HG03064 (cell line): Measurements from ENCODE around the gene EXOC6.
A peak's percentile ranks its signal among the peaks of the same experiment; 100 is the strongest.

Experiments
- ATAC-seq: cut with Tn5 transposase; IDR thresholded peaks from one replicate; pipeline ENCODE4 v1.9.1; 2021; ENCODE audit warnings: low read depth; ENCODE audit not compliant: unreplicated experiment

EXOC6 gene

DNA sequence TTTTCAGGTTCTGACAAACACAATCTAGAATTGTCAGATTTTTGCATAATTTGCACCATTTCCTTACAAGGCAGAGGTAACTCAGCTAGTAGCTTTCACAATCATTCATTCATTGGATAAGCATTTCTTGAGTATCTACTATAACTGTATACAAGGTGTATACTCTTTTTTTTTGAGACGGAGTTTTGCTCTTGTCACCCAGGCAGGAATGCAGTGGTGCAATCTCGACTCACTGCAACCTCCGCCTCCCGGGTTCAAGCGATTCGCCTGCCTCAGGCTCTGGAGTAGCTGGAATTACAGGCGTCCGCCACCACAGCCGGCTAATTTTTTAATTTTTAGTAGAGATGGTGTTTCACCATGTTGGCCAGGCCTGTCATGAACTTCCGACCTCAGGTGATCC is 16.2 kb upstream of the EXOC6 start:
- no peak for ATAC-seq

- no peak for ATAC-seq
Measured at GRCh38 chr10:92832998-92833650, 15.2 kb upstream of the EXOC6 start.

- ATAC-seq = no peak
Measured at GRCh38 chr10:92834331-92834730, 14.0 kb upstream of the EXOC6 start.

DNA sequence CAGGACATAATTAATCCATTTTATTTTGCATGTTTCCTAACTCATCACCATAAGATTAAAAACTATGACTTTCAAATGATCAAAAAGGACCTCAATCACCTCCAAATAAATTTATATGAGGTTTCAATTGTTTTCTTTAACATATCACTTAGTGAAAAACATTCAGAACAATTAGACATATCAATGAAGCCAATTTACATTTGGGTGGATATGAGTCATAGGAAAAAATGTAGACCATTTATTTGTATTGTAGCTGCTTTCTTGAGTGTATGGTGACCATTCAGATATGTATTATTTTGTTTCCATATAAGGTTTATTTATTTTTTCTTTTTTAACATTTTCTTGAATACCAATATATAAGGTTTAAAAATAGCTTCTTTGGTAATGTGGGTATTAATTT is 13.3 kb upstream of the EXOC6 start:
- no peak for ATAC-seq

DNA sequence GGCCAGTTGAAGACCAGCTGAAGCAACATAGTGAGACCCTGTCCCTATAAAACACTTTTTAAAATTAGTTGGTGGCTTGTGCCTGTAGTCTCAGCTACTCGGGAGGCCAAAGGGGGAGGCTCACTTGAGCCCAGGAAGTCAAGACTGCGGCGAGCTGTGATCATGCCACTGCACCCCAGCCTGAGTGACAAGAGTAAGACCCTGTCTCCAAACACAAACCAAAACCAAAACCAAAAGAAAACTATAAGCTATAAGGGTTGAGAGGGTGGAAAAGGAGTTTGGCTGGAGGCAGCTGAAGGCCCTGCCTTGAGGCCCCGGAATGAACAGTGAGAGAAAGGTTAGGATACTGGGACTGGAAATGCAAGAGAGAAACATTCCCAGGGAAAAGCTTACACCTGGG is 10.9 kb upstream of the EXOC6 start:
- ATAC-seq = no peak

DNA sequence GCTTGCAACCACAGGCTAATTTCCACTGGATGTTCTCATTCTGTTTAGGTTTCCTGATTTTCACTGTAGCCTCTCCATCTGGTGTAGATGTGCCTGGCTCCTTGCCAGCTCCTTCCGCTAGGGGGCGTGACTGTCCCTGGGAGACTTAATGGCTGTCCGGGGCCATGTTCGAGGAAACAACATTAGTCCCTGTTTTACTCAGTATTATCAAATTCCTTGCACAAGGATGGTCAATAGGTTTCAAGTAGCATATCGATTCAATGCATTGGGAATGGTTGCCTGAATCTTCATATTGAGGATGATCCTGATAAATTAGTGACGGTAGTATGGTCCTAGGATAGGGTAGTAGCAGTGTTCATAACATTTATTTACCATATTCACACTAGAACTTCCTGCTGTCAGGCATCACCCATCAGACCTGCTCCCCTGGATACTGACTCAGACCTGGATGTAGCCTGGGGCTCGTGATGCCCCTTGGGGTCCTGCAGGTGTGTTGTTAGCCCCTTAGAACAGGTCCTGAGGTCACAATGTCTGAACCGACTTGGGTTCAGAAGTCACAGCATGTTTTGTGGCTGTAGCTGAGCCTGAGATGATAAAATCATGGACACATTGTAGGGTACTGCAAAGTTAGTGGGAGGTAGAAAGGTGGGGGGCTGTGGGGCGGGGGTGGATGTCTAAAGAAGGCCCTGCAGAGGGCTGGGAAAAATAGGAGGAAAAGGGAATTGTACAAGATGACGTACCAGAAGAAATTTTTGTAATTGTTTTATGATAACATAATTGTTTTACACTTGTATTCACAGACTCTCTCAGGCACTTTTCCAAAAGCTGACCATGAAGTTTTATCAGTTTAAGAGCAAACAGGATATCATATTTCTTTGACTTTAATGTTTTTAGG is 8.9 kb upstream of the EXOC6 start:
- ATAC-seq = no peak

DNA sequence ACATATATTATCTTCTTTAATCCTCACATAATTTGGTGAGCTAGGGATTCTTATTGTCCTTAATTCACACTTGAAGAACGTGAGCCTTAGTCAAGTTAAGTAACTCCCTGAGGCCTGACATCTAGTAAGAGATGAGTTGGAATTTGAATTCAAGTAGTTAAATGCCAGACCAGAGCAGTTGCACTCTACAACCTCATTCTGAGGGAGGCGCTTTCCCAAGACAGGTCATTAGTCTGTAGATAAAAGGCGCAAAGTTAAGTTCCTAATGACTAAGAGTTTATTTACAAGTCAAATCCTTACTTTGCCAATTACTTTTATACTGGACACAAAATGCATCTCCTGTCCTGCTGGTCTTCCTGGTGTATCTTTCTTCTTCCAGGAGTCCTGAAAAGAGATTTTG is 3.6 kb upstream of the EXOC6 start:
- ATAC-seq = no peak

- ATAC-seq = no peak
Measured at GRCh38 chr10:92845921-92846320, 2.4 kb upstream of the EXOC6 start.

GRCh38 chr10:92846344-92846743 is 2.0 kb upstream of the EXOC6 start:
- no peak for ATAC-seq

DNA sequence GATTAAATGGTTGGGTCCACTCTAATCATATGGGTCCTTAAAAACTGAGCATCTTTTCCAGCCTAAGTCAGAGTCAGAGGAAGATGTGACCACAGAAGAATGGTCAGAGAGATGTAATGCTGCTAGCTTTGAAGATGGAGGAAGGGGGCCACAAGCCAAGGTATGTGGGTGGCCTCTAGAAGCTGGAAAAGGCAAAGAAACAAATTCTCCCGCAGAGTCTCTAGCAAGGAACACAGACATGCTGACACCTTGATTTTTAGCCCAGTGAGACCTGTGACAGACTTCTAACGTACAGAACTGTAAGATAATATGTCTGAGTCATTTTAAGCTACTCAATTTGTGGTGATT is 1.5 kb upstream of the EXOC6 start:
- ATAC-seq = no peak

DNA sequence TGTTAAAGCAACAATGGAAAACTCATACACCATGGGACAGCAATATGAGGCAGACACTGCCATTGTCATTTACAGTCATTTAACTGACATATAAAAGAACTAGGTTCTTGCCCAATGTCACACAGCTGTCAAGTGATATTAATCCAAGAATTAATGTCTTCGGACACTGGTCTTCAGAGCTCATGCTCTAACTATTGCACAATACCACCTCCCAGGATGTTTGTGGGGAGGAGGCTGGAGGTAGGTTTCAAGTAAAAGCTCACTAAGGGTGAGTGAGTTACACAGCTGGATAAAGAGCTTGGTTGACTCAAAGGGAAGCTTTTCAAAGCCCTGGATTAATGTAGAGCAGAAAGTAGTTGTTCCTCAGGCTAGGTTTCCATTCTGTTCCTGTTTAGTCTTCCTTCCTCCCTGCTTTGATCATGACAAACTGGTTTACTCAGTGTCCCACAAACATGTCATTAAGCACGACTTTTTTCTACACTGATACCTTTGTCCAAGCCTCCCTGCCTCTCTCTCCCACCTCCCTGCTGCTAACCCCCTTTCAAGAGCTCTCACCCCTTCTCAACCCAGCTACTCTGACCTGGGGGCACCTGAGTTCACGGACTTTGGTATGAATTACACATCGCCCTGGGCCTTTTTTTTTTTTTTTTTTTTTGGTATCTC is 987 bp upstream of the EXOC6 start:
- no peak for ATAC-seq

GRCh38 chr10:92848037-92848440 is 281 bp upstream of the EXOC6 start:
- ATAC-seq = no peak

DNA sequence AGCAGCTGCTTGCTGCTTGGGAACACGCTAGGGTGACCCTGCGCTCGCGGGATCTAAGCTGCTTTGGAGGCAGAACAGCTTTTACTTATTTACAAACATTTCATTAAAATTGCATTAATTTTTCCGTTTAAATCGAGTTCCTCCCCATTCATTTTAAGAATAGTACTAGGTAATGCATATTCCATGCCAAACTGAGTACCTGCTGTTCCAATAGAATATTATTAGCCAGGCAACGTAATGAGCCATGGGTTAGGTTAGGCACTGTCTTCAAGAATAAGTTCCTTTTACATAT is 860 bp downstream of the EXOC6 start:
- ATAC-seq = peak; percentile 27

- ATAC-seq = no peak
Measured at GRCh38 chr10:92849576-92850090, 1.3 kb downstream of the EXOC6 start.

DNA sequence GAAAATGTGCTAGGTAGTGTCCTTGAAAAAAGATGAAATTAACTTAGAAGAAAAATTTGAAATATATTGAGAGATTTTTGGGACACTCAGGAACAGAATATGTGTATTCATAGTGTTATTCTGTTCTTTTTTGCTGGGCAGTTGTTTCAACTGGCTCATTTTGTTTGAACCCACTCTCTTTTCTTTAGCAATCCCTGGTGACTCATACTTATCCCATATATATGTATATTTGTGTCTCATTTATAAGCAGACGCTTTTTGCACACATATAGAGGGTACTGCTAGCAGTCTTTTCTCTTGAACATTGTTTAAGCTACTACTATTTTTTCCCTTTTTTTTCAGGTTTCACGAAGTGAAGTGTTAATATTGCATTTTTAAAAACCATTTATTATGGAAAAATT is 1.9 kb downstream of the EXOC6 start:
- no peak for ATAC-seq

DNA sequence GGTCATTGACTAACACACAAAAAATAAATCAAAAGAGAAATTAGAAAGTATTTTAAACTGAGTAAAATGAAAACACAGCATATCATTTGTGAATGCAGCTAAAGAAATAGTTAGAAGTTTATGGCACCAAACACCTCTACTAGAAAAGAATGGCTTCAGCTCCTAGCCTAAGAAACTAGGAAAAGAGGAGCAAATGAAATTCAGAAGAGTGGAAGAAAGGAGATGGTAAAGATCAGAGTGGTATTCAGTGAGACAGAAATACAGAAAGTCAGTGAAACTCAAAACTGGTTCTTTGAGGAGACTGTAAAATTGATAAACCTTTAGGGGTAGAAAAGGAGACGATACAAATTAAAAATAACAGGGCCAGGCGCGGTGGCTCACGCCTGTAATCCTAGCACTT is 2.7 kb downstream of the EXOC6 start:
- ATAC-seq = no peak

DNA sequence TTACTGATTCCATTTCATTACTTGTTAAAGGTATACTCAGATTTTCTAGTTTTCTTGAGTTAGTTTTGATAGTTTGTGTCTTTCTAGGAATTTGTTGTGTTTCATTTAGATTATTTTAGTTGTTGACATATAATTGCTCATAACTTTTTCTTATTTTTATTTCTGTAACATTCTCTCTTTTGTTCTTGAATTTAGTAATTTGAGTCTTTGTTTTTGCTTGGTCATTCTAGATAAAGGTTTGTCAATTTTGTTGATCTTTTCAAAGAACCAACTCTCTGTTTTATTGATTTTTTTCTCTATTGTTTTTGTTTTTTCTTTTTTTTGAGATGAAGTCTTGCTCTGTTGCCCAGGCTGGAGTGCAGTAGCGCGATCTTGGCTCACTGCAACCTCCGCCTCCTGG is 7.2 kb downstream of the EXOC6 start:
- ATAC-seq = no peak

GRCh38 chr10:92857904-92858514 is 9.7 kb downstream of the EXOC6 start:
- no peak for ATAC-seq

DNA sequence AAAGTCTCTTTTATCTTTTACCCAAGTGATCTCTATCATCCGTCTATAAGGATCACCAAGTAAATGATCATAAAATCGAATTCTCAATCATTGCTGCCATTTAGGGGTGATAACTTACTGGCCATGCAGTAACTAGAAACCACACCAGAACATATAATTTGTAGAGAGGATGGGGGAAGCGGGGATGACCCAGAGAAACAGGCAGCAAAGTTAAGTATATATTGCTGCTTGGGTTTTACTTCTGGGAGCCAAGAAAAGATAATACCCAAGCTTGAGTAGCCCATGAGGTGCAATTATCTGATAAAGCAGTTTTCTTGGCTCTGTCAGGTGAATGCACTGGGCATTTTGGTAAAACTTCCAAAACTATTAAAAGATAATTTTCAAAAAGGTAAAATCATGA is 18.9 kb downstream of the EXOC6 start:
- no peak for ATAC-seq

DNA sequence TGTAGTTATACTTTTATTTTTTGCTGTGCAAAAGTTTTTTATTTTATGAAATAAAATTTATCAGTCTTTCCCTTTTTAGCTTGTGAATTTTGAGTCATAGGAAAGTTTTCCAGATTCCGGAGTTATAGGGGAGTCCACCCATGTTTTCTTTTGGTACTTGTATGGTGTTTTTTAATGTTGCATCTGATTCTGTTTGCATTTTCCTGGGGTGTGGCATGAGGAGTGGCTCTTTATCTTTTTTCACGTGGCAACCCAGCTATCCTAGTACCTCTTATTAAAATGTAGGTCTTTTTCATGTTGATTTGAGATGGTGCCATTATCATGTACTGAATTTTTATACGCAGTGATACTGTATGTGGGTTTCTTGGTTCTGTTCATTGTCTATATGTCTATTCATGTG is 19.7 kb downstream of the EXOC6 start:
- ATAC-seq = no peak

DNA sequence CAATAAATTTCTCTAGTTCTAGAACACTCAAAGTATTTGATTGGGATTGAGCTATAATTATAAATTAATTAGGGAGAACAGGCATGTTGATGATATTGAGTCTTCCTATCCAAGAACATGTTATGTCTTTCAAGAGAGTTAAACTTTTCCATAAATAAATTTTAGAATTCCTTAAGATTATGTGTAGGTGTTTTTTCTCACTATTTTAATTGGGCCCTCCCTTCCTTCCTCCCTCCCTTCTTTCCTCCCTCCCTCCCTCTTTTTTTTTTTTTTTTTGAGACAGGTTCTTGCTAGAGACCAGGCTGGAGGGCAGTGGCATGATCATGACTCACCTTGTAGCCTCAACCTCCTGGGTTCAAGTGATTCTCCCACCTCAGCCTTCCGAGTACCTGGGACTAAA is 20.2 kb downstream of the EXOC6 start:
- no peak for ATAC-seq
